ENCODE data around the gene RAB11FIP4.
A peak's percentile ranks its signal among the peaks of the same experiment; 100 is the strongest.

The RAB11FIP4 gene

GRCh38 chr17:31487648-31488263 is 96.3 kb downstream of the RAB11FIP4 start:
- TF ChIP-seq CTCF (IDR thresholded peaks at IDR 0.05; ENCODE audit: borderline replicate concordance, extremely low read depth, low read length, poor library complexity, severe bottlenecking) (no peak), EZH2 (IDR thresholded peaks at IDR 0.05; ENCODE audit: borderline replicate concordance, low read depth, low read length, severe bottlenecking) (no peak)
- Histone ChIP-seq H3K4me2 (ENCODE audit: insufficient read depth, low read length) (peak overlapping the region; percentile 62), H3K79me2 (ENCODE audit: insufficient read depth, low read length) (no peaks in the 10 kb centered on the region), H4K20me1 (ENCODE audit: insufficient read depth, low read length) (no peaks in the 10 kb centered on the region; the same call in 1 of the 2 replicates), H2AFZ (ENCODE audit: low read depth, low read length) (no peak overlapping the region), H3K4me3 (ENCODE audit: low read depth in 1 of 2, low read length in 2 of 2) (peak overlapping the region in 1 of 2 experiments; percentile 44; a peak in 1 of 4 replicates), H3K36me3 (ENCODE audit: insufficient read depth, low read length) (no peaks in the 10 kb centered on the region), H3K9ac (ENCODE audit: low read depth, low read length) (no peak overlapping the region), H3K9me3 (ENCODE audit: insufficient read depth, low read length, severe bottlenecking) (no peaks in the 10 kb centered on the region), H3K27me3 (ENCODE audit: insufficient read depth, low read length, poor library complexity) (peaks cover 23% of the 10 kb centered on the region), H3K4me1 (ENCODE audit: insufficient read depth, low read length) (peaks cover 8% of the 10 kb centered on the region; the same call in 1 of the 2 replicates), H3K27ac (ENCODE audit: low read length) (no peak overlapping the region)
- DNase-seq: peak; percentile 58
- peak; percentile 65 for ATAC-seq (ENCODE audit: insufficient read depth, low read depth)

GRCh38 chr17:31488264-31488981 is 96.9 kb downstream of the RAB11FIP4 start:
- ATAC-seq (ENCODE audit: insufficient read depth, low read depth): no peak
- H3K4me2 ChIP-seq (ENCODE audit: insufficient read depth, low read length): peak overlapping the region; percentile 62; the same call in 1 of the 2 replicates
- TF ChIP-seq EZH2 (IDR thresholded peaks at IDR 0.05; ENCODE audit: borderline replicate concordance, low read depth, low read length, severe bottlenecking) (no peak), CTCF (IDR thresholded peaks at IDR 0.05; ENCODE audit: borderline replicate concordance, extremely low read depth, low read length, poor library complexity, severe bottlenecking) (no peak)

GRCh38 chr17:31488982-31489294 is 97.5 kb downstream of the RAB11FIP4 start:
- Histone ChIP-seq H4K20me1 (ENCODE audit: insufficient read depth, low read length) (no peaks in the 10 kb centered on the region; the same call in 1 of the 2 replicates), H3K27ac (ENCODE audit: low read length) (no peak overlapping the region), H3K27me3 (ENCODE audit: insufficient read depth, low read length, poor library complexity) (peaks cover 23% of the 10 kb centered on the region), H3K79me2 (ENCODE audit: insufficient read depth, low read length) (no peaks in the 10 kb centered on the region), H3K9ac (ENCODE audit: low read depth, low read length) (no peak overlapping the region), H3K9me3 (ENCODE audit: insufficient read depth, low read length, severe bottlenecking) (no peaks in the 10 kb centered on the region), H3K4me1 (ENCODE audit: insufficient read depth, low read length) (peaks cover 8% of the 10 kb centered on the region; the same call in 1 of the 2 replicates), H2AFZ (ENCODE audit: low read depth, low read length) (no peak overlapping the region), H3K4me2 (ENCODE audit: insufficient read depth, low read length) (no peak overlapping the region), H3K4me3 (ENCODE audit: low read depth in 1 of 2, low read length in 2 of 2) (no peak overlapping the region), H3K36me3 (ENCODE audit: insufficient read depth, low read length) (no peaks in the 10 kb centered on the region)
- no peak for ATAC-seq (ENCODE audit: insufficient read depth, low read depth)
- no peak for DNase-seq
- TF ChIP-seq EZH2 (IDR thresholded peaks at IDR 0.05; ENCODE audit: borderline replicate concordance, low read depth, low read length, severe bottlenecking) (no peak), CTCF (IDR thresholded peaks at IDR 0.05; ENCODE audit: borderline replicate concordance, extremely low read depth, low read length, poor library complexity, severe bottlenecking) (no peak)

More at GRCh38 chr17:31488264-31488981, 96.9 kb downstream of the RAB11FIP4 start:
- no peak overlapping the region for H3K9ac ChIP-seq (ENCODE audit: low read depth, low read length)
- no peak overlapping the region for H3K27ac ChIP-seq (ENCODE audit: low read length)
- H3K36me3 ChIP-seq (ENCODE audit: insufficient read depth, low read length): no peaks in the 10 kb centered on the region
- no peaks in the 10 kb centered on the region for H3K79me2 ChIP-seq (ENCODE audit: insufficient read depth, low read length)
- H3K9me3 ChIP-seq (ENCODE audit: insufficient read depth, low read length, severe bottlenecking): no peaks in the 10 kb centered on the region
- peaks cover 8% of the 10 kb centered on the region; the same call in 1 of the 2 replicates for H3K4me1 ChIP-seq (ENCODE audit: insufficient read depth, low read length)
- no peak for DNase-seq
- no peak overlapping the region for H2AFZ ChIP-seq (ENCODE audit: low read depth, low read length)
- peaks cover 23% of the 10 kb centered on the region for H3K27me3 ChIP-seq (ENCODE audit: insufficient read depth, low read length, poor library complexity)
- no peak overlapping the region for H3K4me3 ChIP-seq (ENCODE audit: low read depth in 1 of 2, low read length in 2 of 2)
- no peaks in the 10 kb centered on the region; the same call in 1 of the 2 replicates for H4K20me1 ChIP-seq (ENCODE audit: insufficient read depth, low read length)
